Stimulated activated CD4-positive, alpha-beta T cell treated with anti-CD3 and anti-CD28 coated beads, TNF-alpha, amount 100 ng/mL, for 1 hour (primary cell): ENCODE measurements around the gene IL11RA.
"Not testable (repeated sequence)": the region's sequence is repeated elsewhere in the genome, so short reads cannot be mapped to it uniquely, and the experiment has no call there.

ENCODE experiments used
- DNase-seq, 3 donors: peaks; one replicate each; pipeline ENCODE4 v3.0.0-alpha.2; 2020; ENCODE audit warnings: low read depth in 3 of 3, low spot score in 1 of 3

IL11RA gene

DNA sequence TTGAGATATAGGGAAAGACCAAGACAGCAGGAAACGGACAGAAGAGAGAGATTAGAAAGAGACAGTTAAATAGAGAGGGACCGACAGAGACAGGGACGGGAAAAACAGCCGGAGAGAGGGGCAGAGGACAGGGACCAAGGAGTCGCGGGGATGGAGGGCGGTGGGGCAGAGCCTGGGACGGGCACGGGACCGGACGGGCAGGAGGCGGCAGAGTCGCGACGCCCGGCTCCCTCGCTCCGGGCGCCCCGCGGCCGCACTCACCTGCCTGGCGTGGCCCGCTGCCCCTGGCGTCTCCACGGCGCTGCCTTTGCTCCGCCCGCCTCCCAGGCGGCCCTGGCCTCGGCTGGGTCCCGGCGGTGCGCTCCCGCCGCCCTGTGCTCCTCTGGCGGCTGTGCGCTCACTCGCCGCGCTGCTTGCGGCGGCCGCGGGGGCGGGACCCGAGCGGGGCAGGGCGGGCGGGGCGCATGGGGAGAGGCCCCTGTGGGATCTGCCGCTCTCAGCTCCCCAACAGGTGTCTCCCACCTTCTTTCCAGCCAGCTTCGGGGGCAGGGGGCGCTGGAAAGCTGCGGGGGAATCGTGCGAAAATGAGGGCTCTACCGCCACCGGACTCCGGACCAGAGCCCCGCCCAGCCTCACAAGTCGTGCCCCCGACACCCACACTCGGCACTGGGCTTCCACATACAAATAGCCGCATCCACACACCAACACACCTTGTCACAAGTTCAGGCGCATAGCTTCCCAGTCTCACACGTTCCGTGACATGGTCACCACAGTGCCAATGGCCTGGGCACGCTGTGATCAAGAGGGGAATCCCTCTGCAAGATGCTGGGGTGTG lies 23.1 kb upstream of the IL11RA start, which contains the start of gene ARID3C:
TSS of gene ARID3C (minus strand) at position 411 of the 835 bp plus-strand sequence. CDS start 1,052 bp downstream, outside the sequence.
- DNase-seq: peak in 1 of 3 donors; percentile 41

DNA sequence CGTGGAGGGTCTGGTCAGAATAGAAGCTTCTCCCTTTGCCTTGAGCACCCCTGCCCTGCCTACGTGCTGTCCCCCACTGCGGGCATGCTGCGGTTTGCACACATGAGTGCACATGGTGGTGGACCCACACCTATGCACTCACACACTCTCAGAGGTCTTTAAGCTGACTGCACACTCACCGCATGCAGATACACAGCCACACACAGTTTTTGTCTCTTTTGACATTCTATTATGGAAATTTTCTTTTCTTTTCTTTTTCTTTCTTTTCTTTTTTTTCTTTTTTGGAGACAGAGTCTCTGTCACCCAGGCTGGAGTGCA lies 22.5 kb upstream of the IL11RA start:
- no peak for DNase-seq

DNA sequence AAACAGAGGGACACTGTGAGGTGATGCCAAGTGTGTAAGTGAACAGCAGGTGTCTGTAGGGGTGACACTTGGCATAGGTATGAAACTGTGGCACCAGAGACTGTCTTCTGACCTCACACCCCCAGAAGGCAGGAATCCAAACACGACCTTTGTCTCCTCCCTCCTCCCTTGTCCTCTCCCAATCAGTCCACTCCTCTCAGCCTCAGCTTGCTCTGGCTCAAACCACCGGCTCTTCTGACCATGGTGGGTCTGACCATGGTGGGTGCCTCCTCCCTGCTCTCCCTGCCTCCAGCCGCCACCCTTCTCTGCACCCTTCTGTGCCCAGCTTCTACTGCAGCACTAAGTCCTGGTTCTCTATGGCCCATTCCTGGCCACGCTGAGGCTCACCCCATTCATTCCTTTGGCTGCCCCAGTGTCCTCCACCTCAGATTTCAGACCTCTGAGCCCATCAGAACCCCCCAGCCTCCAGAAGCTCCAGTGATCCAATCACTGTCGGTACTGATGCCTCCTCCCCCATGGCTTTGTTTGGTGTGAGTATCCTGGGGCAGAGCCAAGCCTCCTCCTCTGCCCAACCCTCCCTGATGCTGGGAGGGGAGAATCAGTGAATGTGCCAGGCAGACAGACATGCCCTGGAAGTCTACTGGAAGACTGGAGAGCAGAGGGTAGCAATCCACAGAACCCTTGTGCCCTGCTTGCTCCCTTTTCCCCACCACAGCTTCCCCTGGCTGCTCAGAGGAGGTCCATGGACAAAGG lies 21.4 kb upstream of the IL11RA start:
- no peak for DNase-seq

DNA sequence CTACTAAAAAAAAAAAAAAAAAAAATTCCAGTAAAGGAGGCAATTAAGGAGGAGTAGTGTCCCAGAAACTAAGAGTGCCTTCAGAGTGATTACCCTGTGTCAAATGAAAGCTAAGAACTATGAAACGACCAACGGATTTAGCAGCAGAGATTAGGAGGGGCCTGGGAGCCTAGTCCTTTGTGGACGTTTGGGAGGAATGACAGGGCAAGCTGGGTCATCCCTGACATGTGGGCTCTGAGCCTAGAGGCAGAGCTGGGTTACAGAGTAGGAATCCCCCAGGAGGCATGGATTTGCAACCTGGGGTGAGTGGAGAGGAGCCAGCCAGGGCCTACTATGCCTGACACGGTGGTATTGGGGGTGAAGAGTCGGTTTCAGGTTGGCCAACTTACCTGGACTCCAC lies 18.8 kb upstream of the IL11RA start:
- no peak for DNase-seq

DNA sequence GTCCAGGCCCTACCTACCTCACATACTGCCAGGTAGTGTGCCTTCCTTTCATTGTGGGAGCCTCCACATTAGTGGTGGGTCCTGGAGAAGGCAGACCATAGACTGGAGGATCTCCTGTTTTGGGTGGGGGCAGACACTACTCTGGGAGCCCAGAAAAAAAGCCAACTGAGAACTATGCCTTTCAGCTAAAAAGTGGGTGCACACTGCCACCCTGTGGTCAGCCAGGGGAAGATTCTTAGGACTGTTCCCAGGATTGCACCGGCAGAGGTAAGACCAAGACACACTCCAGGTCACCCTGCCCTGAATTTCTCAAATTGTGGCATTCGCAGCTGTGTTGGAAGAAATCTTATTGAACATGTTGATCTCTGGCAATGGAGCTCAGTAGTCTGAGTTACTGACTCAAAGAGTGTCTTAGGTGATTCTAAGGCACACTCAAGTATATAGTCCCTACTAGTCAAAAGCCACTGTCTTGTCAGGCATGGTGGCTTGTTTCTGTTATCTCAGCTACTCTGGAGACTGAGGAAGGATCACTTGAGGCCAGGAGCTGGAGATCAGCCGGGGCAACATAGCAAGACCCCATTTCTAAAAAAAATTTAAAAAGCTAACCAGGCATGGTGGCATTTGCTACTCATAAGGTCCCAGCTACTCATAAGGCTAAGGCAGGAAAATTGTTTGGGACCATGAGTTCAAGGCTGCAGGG lies 18.0 kb upstream of the IL11RA start:
- peak; percentile 43 to 62 (median 52) for DNase-seq

DNA sequence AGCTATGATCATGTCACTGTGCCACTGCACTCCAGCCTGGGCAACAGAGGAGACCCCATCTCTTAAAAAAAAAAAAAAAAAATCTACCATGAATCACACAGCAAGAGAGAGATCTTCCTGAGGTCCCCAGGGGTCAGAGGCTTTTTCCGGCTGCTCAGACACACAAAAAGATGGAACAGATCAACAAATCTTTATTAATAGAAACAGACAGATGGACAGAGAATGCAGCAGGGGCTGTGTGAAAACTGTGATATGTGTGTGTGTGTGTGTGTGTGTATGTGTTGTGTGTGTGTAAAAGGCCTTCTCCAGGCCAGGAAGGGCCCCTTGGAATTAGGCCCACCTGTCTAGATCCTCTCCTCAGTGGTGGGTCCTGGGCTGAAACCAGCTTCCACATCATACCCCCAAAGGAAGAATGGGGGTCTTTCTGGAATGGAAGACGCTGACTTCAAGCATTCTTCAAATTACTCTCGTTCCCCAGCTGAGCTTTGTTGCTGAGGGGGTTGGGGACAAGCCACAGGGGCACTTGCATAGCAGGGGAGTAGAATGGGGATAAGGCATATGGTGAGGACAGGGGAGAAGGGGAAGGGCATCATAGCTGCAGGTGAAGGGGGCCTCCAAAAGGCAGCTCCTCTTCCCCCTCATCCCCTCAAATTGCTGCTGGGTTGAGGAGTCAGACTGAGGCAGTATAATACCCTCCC lies 17.3 kb upstream of the IL11RA start:
- no peak for DNase-seq

DNA sequence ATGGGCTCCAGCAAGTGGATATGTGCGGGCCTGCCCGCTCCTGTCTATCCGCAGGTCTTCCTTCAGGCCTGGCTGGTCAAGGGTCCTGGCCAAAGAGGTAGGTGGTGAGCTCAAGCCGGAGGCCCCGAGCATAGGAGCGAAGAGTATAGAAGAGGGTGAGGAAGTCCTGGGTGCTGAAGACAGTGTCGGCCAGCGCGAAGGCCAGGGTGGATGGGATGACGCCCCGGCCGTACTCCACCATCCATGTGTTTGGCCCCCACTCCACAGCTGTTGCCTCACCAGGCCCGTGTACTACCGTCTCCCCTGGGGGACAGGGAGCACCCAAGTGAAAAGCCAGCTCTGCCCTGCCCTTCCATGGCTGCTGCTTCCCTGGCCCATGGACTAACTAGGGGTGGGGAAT lies 16.4 kb upstream of the IL11RA start:
- no peak for DNase-seq

DNA sequence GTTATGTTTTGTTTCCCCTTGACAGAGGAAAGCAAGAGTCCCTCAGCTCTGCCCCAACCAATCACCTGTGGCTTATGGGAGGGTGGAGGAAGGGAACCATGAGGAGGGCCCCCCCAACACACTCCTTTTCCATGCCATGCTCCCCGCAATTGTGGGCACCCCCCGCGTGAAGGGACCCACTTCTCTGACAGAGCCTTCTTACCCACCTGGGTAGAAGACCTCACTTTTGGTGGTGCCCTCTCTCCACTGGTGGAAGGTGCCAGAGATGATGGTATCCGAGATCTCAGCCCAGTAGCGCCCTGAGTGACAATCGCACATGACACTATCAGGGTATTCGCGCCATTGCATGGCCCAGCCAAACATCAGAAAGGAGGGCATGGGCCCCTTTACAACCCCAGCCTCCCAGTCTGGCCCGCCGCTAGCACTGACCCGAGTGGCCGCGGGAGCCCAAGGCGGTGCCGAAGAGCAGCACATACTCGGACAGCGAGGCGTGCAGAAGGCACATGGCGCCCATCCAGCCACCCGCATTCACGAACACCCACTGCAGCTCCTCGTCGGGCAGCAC lies 15.1 kb upstream of the IL11RA start:
- no peak for DNase-seq

DNA sequence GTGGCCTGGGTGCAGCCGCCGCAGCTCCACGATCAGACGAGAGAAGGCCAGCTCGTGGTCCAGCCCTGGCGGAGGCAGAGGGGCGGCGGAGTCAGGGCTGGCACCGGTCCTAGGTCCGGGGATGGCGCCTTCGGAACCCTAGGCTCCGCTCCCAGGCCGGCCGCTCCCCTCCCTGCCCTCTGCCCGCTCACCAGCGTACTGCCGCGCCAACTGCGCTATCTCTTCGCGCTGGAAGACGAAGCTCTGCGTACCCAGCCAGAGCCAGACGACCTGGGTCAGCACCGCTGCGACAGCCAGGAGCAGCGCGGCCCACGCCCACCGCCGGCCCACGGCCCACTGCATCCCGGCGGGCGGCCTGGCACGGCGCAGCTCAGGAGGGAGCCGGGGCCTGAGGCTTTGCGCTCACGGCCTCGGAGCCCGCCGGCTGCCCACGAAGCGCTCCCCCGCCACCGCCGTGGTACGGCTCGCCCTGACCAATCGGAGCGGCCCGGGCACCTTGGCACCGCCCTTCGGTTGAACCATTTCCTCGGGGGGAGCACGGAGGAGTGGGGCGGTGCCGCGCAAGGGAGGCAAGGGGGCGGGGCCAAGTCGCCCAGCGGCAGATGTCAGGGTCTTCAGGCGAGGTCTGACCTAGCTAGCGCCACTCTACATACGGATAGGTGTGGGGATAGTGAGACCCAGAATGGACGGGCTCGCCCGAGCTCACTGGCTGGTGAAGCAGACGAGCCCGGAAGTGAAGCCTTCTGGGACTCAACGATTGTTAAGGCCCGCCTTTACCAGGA lies 14.4 kb upstream of the IL11RA start, which contains the start of gene SIGMAR1:
TSS of gene SIGMAR1 (minus strand) at position 432 of the 782 bp plus-strand sequence. CDS start at position 342, 90 bp downstream.
- DNase-seq: peak; percentile 80 to 92 (median 86)

DNA sequence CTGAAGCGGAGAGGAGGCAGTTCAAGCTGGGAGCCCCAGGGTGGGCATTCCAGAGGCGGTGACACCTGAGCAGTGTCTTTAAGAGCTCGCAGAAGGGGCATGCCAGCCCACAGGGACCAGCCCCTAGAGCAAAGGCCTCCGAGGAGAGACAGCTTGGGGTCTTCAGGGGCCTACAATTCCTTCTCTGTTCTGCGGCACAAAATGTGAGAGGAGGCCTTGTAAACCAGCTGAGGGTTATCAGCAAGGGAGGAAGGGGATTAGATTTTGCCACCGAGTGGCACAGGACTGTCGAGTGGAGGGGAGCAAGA lies 13.9 kb upstream of the IL11RA start:
- DNase-seq: no peak

DNA sequence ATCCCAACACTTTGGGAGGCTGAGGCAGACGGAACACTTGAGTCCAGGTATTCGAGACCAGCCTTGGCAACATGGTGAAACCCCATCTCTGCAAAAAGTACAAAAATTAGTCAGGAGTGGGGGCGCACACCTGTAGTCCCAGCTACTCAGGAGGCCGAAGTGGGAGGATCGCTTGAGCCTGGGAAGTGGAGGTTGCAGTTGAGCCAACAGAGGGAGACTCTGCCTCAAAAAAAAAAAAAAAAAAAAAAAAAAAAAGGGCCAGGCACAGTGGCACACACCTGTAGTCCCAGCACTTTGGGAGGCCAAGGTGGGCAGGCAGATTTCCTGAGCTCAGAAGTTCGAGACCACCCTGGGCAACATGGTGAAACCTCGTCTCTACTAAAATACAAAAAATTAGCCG lies 12.7 kb upstream of the IL11RA start:
- DNase-seq: not testable (repeated sequence)

DNA sequence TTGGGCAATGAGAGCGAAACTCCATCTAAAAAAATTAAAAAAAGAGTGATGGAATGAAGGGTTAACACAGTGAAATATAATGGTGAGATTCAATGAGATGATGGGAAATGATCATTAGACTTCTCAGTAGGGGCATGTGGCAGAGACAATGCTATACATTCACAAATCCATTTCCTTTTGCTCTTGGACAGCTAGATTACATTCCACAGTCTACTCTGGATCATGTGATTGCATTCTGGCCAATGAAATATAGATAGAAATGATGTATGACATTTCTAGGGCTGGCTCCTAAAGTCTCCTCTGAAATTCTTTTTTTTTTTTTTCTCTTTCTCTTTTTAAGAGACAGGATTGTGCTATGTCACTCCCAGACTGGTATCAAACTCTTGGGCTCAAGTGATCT lies 9.3 kb upstream of the IL11RA start:
- DNase-seq: no peak

DNA sequence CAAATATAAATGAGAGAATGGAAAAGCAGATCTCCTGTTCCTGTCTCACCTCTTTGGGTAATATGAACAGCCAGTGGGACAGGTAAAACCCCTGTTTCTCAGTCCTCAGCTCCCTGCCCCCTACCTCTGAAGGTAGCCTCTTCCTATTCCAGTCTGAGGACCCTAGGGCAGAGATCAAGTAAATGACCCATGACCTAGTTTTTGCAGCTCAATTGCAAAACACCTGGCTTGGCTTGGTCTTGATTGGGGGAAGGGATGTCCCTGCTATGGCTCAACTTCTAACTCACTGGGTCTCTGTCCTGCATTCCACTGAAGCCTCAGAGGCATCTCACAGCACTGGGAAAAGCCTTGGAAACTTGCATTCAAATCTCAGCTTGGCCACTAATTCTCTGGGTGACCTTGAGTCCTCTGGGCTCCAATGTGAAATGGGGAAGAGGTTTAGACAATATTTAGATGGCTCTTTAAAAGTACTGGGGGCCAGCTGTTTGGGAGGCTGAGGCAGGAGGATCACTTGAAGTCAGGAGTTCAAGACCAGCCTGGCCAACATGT lies 7.1 kb upstream of the IL11RA start:
- no peak for DNase-seq

DNA sequence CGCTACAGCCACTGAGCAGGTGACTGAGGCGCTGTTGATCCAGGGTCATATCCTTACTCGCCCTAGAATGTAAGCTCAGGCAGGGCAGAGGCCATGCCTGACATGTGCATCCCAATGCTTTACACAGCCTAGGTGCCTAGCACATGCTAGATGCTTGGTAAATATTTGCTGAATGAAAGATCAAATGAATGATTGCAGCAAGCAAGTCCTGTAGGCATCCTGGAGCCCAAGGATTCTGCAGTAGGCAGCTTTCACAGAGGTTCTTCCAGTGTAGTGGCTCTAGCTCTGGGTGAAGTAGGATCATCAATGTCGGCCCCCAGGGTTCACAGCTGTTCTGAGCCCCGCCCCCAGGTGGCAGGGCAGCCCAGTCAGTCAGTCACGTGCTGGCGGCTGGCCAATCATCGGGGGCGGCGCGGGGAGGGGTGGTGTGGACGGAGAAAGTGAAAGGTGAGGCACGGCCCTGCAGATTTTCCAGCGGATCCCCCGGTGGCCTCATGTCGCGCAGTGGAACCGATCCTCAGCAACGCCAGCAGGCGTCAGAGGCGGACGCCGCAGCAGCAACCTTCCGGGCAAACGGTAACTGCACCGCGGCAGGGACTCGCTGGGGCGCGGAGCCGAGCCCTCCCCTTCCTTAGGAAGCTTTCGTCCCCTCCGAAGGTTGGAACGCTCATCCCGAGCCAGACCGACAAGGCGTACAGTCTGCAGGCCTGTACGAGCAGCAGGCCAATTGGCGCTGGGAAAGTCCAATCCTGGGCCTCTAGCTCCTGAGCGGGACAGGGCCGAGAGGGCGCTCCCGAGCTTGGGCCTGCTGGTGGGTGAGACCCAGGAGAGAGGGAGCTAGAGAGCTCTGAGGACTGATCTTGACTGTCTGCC lies 5.5 kb upstream of the IL11RA start, which contains the start of gene GALT:
TSS of gene GALT (plus strand) at position 465 of the 873 bp plus-strand sequence. CDS start at position 495, 30 bp downstream.
- peak; percentile 92 to 98 (median 94) for DNase-seq

DNA sequence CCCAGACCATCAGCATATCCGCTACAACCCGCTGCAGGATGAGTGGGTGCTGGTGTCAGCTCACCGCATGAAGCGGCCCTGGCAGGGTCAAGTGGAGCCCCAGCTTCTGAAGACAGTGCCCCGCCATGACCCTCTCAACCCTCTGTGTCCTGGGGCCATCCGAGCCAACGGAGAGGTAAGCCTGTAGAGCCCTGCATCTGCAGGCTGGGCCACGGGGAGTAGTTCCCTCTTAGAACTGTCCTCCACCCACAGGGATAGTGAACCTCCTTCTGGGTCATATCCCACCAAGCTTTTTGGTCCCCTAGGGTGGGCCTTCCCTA lies 4.9 kb upstream of the IL11RA start:
- DNase-seq: no peak

DNA sequence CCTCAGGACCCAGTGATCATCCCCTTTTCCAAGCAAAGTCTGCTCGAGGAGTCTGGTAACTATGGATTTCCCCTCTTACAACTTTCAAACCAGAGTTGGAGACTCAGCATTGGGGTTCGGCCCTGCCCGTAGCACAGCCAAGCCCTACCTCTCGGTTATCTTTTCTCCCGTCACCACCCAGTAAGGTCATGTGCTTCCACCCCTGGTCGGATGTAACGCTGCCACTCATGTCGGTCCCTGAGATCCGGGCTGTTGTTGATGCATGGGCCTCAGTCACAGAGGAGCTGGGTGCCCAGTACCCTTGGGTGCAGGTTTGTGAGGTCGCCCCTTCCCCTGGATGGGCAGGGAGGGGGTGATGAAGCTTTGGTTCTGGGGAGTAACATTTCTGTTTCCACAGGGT lies 4.3 kb upstream of the IL11RA start:
- no peak for DNase-seq

DNA sequence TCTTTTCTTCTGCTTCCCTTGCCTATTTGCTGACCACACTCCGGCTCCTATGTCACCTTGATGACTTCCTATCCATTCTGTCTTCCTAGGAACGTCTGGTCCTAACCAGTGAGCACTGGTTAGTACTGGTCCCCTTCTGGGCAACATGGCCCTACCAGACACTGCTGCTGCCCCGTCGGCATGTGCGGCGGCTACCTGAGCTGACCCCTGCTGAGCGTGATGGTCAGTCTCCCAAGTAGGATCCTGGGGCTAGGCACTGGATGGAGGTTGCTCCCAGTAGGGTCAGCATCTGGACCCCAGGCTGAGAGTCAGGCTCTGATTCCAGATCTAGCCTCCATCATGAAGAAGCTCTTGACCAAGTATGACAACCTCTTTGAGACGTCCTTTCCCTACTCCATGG lies 3.3 kb upstream of the IL11RA start:
- DNase-seq: no peak

DNA sequence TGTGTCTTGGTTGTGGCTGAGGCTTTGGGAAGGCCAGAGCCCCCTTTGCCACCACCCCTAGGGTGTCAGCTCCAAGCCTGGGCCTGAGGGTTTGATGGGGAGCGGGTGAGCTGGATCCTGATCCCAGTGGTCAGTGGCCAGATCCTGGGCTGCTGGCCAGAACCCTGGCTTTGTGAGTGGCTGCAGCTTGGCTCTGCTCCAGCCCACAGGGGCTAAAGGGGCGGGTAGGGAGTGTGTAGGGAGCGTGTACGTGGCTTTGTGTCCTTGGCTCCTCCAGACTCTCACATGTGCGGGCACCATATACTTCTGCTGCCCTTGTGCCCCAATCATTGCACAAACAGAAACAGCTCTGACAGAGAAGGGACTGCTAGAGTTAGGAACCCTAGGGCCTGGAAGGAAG lies 1.2 kb upstream of the IL11RA start:
- DNase-seq: no peak

DNA sequence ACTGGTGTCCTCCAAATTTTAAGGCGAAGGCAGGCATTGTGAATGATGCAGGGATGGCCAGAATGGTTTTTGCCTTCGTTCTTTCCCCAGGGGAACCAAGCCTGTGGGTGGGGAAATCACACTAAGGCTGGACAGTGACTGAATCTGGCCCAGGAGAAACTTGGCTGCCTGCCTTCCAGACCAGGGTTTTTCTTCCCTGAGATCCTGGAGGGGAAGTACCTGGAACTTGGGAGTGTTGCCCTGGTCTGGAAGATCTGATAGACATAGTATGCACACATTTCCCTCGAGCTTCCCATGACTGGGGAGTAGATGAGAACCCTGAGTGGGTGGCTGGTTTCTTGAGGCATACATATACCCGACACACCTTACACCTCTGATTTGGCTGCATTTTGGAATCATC lies 664 bp upstream of the IL11RA start:
- no peak for DNase-seq
